AG08396 (cell line): ENCODE measurements around the gene PIK3AP1.

Experiments used
- DNase-seq: peaks from one replicate; pipeline ENCODE4 v3.0.0; 2012; ENCODE audit warnings: low spot score, mixed read lengths

Gene PIK3AP1

DNA sequence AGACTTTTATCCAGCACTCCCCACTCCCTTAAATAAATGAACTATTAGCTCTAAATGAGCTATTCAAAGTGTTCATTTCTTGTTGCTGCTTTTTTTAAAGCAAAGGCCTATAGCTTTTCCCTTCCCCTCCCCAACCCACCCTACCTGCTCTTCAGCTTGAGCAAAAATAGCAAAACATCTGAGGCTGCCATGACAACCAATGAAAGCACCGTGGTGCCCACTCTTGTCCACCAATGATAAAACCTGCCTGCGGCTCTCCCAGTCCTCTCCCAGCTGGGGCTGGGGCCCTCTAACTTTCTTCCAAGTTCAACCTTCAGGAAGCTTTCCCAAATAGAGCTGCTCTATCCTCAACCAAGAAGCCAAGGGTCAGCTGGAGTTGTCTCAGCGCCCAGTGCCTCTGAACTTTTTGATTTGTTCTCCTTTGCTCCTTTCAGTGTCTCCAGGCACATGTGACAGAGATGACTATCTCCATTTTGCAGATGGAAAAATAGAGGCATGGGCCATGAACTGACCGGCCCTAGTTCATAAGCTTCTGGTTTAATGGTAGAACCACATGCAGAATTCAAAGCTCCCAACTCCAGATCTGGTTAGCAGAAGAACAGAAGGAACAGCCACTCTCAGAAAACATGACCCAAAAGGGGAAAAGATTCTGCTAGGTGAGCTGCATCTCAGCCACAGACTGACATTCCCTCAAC, 47.7 kb downstream of the PIK3AP1 start:
- DNase-seq = no peak

DNA sequence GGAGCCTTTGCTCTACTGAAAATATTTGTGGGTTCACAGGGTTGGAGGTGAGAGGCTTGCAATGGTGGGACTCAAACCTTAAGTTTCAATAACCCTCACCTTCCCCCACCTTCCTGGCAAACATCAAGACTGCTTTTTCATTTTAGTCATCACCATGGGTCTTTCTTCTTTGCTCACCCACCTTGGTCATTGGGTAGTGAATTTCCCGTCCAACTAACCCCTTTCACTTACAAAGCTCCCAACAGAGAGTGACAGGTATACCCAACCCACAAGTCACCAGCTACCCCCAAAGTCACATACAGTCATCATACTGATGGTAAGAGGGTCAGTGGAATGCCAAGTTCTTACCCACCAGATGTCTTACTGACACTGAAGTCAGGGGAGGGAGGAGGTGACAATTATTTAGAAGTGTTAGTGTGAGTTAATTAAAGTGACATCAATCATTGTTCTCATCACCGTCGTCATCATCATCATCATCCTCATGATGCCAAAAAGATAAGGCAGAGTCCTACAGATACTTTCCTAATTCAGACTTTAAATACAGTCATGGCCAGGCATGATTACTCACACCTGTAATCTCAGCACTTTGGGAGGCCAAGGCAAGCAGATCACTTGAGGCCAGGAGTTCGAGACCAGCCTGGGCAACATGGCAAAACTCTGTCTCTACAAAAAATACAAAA, 49.0 kb downstream of the PIK3AP1 start:
- DNase-seq = no peak

DNA sequence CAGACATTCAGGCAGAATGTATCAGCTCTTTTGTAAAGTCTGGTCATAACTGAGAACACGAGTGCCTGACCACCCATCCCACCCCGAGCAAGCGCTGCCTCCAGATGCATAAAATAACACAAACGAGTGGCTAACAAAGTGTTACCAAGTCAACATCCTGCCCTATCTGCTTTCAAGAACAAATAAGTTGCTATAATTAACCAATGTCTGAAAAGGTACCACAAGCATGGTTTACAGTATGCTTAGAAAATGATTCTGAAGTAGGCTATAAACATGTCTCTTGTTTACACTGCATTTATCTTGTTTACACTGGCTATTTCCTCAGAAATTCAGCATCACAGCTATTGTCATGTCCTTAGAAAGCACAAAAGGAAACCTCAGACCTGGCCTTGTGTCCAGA, 49.5 kb downstream of the PIK3AP1 start:
- DNase-seq = no peak

DNA sequence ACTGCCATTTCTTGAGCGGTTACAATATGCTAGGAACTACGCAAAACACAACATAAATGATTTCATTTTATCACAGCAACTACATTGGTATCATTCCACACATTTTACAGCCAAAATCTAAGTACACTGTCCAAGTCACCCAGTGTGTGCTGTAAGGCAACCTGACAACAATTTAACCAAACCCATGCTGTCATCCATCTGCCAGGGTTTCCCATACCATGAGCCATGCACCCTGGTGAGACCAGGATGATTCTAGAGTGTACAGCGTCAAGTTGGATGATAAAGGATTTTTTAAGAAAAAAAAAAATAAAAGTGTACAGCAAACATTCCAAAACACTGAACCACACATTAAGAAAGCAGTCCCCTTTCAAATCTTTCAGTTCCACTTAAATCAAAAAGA, 52.9 kb downstream of the PIK3AP1 start:
- no peak for DNase-seq

DNA sequence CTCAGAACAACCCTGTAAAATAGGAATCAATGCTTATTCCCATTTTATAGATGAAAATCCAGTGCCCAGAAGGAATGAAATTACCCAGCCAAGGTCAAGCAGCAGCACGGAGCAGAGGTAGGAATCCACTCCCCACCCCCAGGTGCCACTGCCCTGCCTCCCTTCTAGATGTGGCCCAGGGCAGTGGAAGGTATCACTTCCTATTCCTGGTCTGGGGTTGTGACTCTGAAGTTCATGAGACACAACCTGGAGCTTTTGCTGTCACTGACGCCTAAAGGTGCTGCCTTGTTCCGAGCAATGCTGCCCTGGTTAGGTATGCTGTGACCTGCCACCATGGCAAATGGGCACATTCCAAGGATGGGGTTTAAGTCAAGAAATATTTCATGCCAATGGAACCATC, 53.6 kb downstream of the PIK3AP1 start:
- no peak for DNase-seq

DNA sequence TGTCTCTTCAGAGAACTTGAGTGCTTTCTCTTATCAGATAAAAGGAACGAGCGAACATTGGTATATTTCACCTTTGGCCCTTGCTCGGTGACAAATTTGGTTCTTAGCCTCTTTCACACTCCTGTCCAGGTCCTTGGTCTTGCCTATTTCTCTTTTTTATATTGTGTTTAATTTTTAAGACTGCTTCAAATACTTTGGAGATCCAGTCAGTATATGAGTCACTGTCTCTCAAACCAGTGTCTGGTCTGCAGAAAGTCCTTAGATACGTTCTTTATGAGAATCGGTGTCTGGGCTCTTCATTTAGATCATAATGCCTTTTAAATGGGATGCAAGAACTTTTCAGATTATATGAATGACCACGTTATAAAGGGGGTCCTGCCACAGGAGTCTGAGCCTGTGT, 55.0 kb downstream of the PIK3AP1 start:
- peak; percentile 49 for DNase-seq

DNA sequence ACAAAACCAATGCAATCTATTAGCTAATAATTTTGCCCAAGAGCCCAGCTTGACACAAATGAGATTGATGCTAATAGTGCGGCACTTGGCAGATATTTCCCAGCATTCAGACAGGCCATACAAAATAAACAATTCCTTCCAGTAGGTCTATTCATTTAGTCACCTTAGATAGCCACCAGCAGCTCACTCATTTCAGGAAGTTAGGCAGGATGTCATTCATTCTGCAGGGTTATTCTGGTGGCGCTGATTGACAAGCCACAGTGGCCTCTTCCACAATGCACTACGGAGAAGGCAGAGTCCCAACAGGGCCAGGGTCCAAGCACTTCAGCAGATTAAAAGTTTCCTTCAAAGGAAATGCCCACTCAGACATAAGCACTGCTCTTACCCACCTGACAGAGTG, 55.8 kb downstream of the PIK3AP1 start:
- DNase-seq = no peak

DNA sequence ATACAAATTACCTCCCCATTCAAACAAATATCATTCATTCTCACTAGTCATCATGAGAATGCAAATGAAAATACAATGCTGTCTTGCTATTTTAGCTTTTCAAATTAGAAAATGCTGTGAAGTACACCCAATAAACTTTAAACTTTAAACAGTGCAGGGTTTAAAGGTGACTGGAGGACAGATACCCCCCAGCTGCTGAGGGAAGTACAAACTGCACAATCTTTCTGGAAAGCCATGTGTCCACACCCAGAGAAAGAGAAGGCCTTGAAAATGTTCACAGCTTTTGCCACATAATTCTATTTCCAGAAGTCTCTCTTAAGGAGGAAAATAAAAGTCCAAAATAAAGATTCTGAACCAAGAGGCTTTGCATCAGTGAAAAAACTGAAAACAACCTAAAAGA, 56.5 kb downstream of the PIK3AP1 start:
- no peak for DNase-seq

DNA sequence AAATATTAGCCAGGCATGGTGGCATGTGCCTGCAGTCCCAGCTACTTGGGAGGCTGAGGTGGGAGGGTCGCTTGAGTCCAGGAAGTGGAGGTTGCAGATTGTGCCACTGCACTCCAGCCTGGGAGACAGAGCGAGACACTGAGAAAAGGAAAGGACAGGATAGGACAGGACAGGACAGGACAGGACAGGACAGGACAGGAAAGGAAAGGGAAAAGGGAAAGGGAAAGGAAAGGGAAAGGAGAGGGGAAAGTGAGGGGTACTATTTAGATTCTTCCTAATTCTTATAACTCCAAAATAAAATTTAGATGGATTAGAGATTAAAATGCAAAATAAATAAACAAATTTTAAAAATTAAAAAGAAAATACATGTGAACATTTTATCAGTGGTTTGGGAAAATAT, 58.7 kb downstream of the PIK3AP1 start:
- DNase-seq = no peak

DNA sequence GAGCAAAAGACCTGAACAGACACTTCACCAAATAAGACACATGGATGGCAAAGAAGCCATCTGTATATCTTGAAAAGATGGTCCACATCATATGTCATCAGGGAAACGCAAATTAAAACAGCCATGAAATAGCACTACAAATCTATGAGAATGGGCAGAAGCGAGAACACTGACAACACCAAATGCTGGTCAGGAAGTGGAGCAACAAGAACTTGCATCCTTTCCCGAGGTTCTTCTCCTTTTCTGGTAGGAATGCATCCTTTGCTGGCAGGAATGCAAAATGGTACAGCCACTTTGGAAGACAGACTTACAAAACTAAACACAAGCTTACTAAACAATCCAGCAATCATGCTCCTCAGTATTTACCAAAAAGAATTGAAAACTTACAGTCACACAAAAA, 60.0 kb downstream of the PIK3AP1 start:
- DNase-seq = no peak

DNA sequence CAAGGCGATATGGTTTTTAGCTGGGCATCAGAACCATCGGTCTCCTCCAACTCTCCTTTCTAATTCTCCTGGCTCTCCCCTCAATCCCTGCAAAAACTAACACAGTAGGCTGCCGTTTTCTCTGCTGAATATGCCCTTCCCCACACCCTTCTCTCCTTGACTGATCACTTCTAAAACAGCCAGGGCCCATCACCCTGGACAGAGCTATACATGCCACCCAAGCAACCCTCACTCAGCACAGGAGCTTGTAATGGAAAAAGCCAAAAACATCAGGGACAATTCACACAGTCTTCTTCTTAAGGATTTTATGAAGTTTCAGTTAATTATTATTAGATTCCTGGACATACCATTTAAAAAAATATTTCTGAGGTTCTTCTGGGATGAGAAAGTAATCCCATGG, 61.5 kb downstream of the PIK3AP1 start:
- no peak for DNase-seq

DNA sequence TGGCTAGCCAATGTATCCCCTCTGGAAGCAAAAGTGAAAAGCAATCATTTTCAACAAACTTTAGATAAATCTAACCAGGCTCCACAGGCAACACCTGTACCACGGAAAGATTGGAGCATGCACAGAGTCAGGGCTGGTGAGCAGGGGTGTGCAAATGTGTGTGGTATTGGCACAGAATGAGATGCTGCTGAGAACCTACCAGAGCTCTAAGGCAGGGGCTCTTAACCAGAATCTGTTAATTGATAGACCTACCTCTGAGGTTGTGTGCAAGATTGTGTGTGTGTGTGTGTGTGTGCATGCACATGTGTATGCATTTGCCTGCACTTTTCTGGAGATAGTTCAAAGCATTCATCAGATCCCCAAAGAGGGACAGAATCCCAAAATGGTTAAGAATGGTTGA, 62.9 kb downstream of the PIK3AP1 start:
- no peak for DNase-seq

DNA sequence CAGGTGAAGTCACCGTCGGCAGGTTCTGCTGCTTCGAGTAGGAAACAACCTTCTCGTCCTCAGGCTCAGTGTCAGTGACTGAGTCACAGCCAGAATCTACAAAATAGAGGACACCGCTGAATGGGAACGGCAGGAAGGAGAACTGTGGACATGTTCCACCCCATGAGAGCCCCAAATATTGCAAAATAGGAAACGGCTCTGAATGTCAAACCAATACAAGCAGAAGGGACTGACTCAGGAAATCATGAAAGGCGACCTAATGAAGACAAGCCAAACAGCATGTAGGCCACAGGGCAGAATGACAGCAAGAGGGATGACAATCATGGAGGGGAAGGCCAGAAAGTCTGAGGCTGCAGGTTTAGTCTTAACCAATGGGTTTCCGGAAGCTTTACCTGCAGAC, 63.5 kb downstream of the PIK3AP1 start:
- DNase-seq = no peak

DNA sequence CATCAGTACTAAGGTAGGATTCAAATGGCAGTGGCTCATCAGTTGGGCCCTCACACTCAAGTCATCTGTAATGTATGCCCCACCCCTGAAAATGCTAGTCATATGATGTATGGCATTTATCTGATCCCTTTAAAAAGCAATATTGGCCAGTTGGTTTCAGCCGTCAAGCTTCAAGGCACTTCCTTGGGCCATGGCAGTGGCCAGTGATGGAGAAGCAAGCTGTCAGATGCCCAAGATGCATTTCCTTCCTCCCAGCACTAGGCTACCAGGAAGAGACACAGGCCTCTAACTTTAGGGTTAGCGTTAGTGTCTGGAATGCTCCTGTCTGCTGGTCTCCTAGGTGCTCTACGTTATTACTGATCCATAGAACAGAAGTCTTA, 64.1 kb downstream of the PIK3AP1 start:
- DNase-seq = no peak

DNA sequence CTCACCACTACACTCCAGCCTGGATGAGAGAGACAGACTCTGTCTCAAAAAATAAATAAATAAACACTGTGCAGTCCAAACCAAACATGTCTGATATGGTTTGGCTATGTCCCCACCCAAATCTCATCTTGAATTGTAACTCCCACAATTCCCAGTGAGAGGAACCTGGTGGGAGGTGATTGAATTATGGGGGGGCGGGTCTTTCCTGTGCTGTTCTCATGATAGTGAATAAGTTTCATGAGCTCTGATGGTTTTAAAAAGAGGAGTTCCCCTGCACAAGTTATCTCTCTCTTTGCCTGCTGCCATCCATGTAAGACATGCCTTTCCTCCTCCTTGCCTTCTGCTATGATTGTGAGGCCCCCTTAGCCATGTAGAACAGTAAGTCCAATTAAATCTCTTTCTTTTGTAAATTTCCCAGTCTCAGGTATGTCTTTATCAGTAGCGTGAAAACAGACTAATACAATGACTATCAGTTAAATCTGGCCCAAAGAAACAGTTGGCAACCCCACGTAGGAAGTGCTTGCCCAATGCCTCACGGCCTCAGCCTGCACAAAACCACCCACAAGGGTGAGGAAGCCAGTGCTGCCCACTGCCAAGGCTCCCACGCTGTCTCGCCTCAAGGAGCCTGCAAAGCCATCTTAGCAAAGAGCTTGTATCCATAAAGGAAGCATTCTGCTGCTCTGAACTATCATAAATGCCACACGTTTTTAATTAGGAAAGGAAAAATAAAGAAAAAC, 64.7 kb downstream of the PIK3AP1 start:
- DNase-seq = no peak

DNA sequence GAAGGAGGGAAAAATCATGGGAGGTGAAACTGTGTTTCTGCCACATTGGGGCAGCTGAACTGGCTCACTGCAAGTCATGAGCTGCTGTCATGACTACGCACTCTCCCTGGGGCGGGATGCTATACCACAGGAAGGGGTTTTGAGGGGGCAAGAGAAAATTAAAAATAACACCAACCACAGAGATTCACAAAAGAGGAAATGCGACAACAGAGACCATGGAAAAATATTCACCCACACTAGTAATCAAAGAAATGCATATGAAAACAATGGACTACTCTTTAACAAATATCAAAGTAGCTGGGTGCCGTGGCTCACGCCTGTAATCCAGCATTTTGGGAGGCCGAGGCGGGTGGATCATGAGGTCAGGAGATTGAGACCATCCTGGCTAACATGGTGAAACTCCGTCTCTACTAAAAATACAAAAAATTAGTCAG, 68.3 kb downstream of the PIK3AP1 start:
- no peak for DNase-seq

DNA sequence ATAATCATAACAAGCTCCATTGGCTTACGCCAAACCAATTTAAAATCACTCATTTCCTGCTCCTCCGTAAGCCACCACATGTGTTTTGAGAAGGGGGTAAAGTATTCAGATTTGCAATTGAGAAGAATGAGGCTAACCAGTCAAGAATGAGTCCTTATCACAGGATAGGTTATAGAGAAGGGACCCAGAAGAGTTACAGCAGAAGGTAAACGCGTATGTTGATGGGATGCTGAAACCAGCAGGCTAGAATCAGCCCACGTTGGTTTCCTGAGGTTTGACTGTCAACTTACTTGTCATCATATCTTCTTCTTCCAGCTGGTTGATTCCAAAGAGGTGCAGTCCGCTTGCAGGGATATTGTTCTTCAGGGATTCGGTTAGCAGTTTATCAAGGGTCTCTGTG, 69.4 kb downstream of the PIK3AP1 start:
- DNase-seq = no peak

DNA sequence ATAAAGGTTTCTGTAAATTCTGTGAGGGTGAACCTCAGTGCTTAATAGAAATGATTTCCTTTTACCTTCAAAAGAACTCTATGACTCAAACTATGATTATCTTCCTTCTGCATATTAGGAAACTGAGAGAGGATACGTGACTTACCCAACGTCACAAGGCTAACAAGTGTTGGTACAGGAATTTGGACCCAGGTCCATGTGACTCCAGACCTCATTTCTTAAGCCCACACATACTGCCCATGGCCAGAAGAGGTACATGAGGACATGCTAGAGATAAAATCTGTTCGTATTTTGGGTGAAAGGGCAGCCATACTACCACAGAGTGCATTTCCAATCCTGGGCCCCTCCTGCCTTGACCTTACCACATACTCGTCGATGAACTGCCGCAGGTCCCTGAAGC, 72.0 kb downstream of the PIK3AP1 start:
- no peak for DNase-seq

DNA sequence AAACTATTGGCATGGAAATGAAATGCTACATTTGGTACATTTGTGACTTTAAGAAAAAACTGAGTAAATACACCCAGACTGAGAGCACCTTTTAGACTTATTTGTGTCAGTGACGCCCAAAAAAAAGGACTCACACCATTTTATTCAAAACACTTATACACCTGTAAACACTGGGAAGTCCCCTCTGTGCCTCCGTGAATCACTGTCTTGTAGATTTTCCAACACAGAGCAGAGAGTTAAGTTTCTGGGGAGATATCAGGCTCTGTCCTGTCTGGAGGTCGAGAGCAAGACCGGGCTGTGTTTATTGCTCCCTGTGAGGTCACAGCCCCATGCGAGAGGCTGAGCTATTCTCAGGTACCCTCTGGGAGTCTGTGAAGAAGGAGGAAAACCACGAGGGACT, 72.8 kb downstream of the PIK3AP1 start:
- no peak for DNase-seq

DNA sequence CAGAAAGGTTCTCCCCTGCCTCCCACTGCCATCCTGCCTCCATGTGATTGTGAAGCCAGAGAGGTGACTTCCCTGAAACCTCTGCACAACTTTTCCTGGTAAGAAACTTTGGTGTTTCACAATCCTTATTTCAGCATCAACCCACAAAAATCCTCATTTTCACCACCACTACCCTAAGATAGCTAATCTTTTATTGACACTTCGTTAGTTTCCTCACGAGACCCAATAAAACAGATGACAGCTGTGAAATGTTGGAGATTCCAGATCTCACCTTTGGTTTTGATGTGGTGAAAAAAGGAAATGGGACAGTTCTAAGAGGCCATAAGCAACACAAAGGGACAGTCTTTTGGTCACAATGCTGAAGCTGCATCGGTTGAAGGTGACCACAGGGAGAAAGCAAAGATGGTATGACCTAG, 73.6 kb downstream of the PIK3AP1 start:
- no peak for DNase-seq

DNA sequence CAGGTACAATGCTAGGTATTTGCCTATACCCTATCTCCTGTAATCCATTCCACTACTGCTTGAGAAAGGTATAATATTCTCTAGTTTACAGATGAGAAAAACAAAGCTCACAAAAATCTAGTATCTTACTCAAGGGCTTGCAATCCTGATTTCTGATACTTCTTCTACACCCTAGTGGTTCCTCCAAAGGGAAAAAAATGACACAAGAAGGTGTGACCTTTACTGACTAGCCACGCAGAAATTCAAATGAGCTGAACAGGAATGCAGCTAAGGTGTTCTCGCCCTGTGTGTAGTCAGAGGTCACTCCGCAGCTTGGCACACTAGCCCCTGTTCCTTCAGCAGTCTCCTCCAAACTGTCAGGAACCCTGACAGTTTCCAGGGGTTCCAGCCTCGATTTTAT, 74.0 kb downstream of the PIK3AP1 start:
- no peak for DNase-seq

DNA sequence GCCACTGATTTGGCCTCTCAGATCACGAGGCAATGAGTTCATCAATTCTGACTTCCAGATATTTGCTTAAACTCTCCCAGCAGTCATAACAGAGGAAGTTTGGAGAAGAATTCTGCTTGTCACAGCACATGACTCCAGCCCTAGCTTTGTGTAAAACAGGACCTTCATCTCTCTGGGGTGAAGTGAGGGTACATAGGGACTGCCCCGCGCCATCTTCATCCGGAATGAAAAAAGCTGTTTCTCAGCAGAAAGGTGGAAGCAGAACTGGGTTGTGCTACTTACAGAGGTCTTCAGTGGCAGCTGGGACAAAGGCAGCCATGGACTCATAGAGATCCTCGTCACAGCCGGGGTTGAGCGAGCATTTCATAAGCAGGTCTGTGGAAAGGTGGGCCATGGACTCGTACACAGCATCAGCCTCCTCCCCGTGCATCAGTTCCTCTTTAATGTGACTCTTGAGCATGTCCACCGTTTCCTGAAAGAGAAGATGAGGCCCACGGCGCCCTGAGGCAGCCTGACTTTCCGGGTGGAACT, 75.1 kb downstream of the PIK3AP1 start:
- peak; percentile 23 for DNase-seq

DNA sequence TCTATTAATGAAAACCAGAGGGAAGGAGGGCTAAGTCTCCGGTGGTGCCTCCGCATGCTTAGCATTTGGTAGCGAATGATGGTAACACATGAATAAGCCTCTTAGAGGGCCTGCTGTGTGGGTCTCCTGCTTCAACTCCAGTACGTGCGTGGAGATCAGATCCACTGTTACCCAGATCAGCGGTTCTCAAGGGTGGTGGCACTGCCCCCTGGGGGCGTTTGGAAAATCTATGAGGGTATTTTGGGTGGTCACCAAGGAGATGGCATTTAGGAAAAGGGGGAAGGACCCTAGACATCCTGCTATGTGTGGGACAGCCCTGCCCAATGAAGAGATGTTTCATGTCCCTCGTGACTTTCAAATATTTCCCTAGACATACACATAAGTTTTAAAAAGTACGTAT, 76.4 kb downstream of the PIK3AP1 start:
- no peak for DNase-seq
